SK-N-SH (cell line): ENCODE measurements around the gene GORASP1. TPM values are rescaled to one million over a fixed set of nuclear protein-coding genes. Genes with fewer than 3 reads are reported as not detected.

ENCODE experiments used
- CTCF ChIA-PET: fragments of 300-600, 350-600 bp; formaldehyde crosslinking; extraction: SDS; loops from one replicate; lab custom pipeline; 2021; lab: Yijun Ruan, JAX
- POLR2A ChIA-PET: fragments of 350-600 bp; sonication (Branson Sonifier 250); formaldehyde crosslinking; extraction: SDS; loops from one replicate; lab custom pipeline; 2020; ENCODE audit warnings: antibody characterized with exemption, inconsistent platforms; lab: Yijun Ruan, JAX
- DNase-seq: peaks from one replicate; pipeline ENCODE4 v3.0.0; 2012
- H2AFZ ChIP-seq: fragments of 200-600 bp; sonication (generic); 2 replicates; pipeline ENCODE4 v1.8.1; 2016; ENCODE audit warnings: antibody characterized with exemption, mild to moderate bottlenecking, low read depth
- H3F3A ChIP-seq: fragments of 200-600 bp; sonication (generic); replicated peaks from 2 replicates; pipeline ENCODE3; 2016; ENCODE audit warnings: antibody characterized with exemption, mild to moderate bottlenecking; ENCODE audit not compliant: insufficient read depth
- H3K27ac ChIP-seq, 2 experiments: fragments of 200-500 bp in 1 of 2; fragments of 200-600 bp in 1 of 2; sonication (Bioruptor generic) in 1 of 2; sonication (generic), shearing (Covaris generic) in 1 of 2; 2 replicates each; pipeline versions ENCODE4 v1.5.1 to v1.6.1; 2014 to 2016; ENCODE audit warnings: low read depth in 2 of 2, inconsistent platforms in 1 of 2, low read length in 1 of 2, mild to moderate bottlenecking in 1 of 2, mixed read lengths in 1 of 2
- H3K27me3 ChIP-seq: fragments of 200-600 bp; sonication (generic), shearing (Covaris generic); 2 replicates; pipeline ENCODE4 v1.6.1; 2016; ENCODE audit warnings: mixed run types; ENCODE audit not compliant: insufficient read depth
- H3K36me3 ChIP-seq, 2 experiments: fragments of 200-500 bp in 1 of 2; fragments of 200-600 bp in 1 of 2; sonication (Bioruptor generic) in 1 of 2; sonication (generic) in 1 of 2; replicated peaks in 1 of 2; 2 replicates each; pipeline versions ENCODE3 to v1.5.1; 2014 to 2016; ENCODE audit warnings: low read length in 1 of 2, mild to moderate bottlenecking in 1 of 2; ENCODE audit not compliant: insufficient read depth in 2 of 2, control insufficient read depth in 1 of 2
- H3K4me1 ChIP-seq, 2 experiments: fragments of 200-500 bp in 1 of 2; fragments of 200-600 bp in 1 of 2; sonication (Bioruptor generic) in 1 of 2; sonication (generic), shearing (Covaris generic) in 1 of 2; 2 replicates each; pipeline versions ENCODE4 v1.5.1 to v1.6.1; 2014 to 2016; ENCODE audit warnings: low read depth in 1 of 2, low read length in 1 of 2, mixed run types in 1 of 2; ENCODE audit not compliant: insufficient read depth in 2 of 2, control insufficient read depth in 1 of 2
- H3K4me2 ChIP-seq: fragments of 200-600 bp; sonication (generic), shearing (Covaris generic); 2 replicates; pipeline ENCODE4 v1.6.1; 2017; ENCODE audit warnings: mixed run types
- H3K4me3 ChIP-seq, 2 experiments: fragments of 200-500 bp in 1 of 2; fragments of 200-600 bp in 1 of 2; sonication (Bioruptor generic) in 1 of 2; sonication (generic), shearing (Covaris generic) in 1 of 2; 2 replicates each; pipeline versions ENCODE4 v1.5.1 to v1.8.1; 2014 to 2016; ENCODE audit warnings: low read depth in 2 of 2, inconsistent platforms in 1 of 2, low read length in 1 of 2, mild to moderate bottlenecking in 1 of 2, mixed read lengths in 1 of 2, moderate library complexity in 1 of 2
- H3K79me2 ChIP-seq: fragments of 200-600 bp; sonication (generic); 2 replicates; pipeline ENCODE4 v1.8.1; 2017; ENCODE audit warnings: mild to moderate bottlenecking; ENCODE audit not compliant: insufficient read depth
- H3K9ac ChIP-seq: fragments of 200-600 bp; sonication (generic); 2 replicates; pipeline ENCODE4 v1.6.1; 2017; ENCODE audit warnings: mixed run types
- H3K9me2 ChIP-seq: fragments of 200-600 bp; sonication (generic); 2 replicates; pipeline ENCODE4 v1.6.1; 2017; ENCODE audit warnings: mixed run types
- H3K9me3 ChIP-seq: fragments of 200-600 bp; sonication (generic); 2 replicates; pipeline ENCODE4 v1.6.1; 2017; ENCODE audit warnings: mixed run types, mild to moderate bottlenecking, moderate library complexity
- H4K20me1 ChIP-seq: fragments of 200-600 bp; sonication (generic); 2 replicates; pipeline ENCODE4 v1.6.1; 2017; ENCODE audit warnings: mild to moderate bottlenecking, mixed run types; ENCODE audit not compliant: insufficient read depth
- CHD2 ChIP-seq: fragments of 150-350 bp; IDR thresholded peaks from 2 replicates; pipeline ENCODE4 v1.6.1; 2018; ENCODE audit warnings: low read length; ENCODE audit not compliant: partially characterized antibody
- EP300 ChIP-seq, 2 experiments: IDR thresholded peaks; 2 replicates each; pipeline versions ENCODE4 v1.4.0 to v1.6.1; 2012; ENCODE audit warnings: borderline replicate concordance in 1 of 2, low read depth in 1 of 2, low read length in 1 of 2
- EZH2phosphoT487 ChIP-seq: fragments of 200-600 bp; sonication (generic); IDR thresholded peaks from 2 replicates; pipeline ENCODE4 v1.6.1; 2017; ENCODE audit warnings: low read depth, mixed run types, mild to moderate bottlenecking, antibody characterized with exemption, moderate library complexity, borderline replicate concordance
- FOXJ3 ChIP-seq: sonication (generic); formaldehyde crosslinking; IDR thresholded peaks from 2 replicates; pipeline ENCODE4 v1.5.1; 2020; ENCODE audit warnings: mild to moderate bottlenecking, missing genetic modification reagents
- GATA2 ChIP-seq: sonication (generic); formaldehyde crosslinking; IDR thresholded peaks from 2 replicates; pipeline ENCODE4 v1.5.0; 2020; ENCODE audit warnings: mild to moderate bottlenecking, missing genetic modification reagents
- MEF2A ChIP-seq: IDR thresholded peaks from 2 replicates; pipeline ENCODE4 v1.4.0; 2012; ENCODE audit warnings: low read depth, borderline replicate concordance
- NFIC ChIP-seq: IDR thresholded peaks from 2 replicates; pipeline ENCODE4 v1.4.0; 2012; ENCODE audit warnings: borderline replicate concordance
- NRF1 ChIP-seq: IDR thresholded peaks from 2 replicates; pipeline ENCODE4 v1.6.1; 2012; ENCODE audit warnings: low read depth, mild to moderate bottlenecking, low read length
- RAD21 ChIP-seq: IDR thresholded peaks from 2 replicates; pipeline ENCODE4 v1.6.1; 2012; ENCODE audit warnings: mild to moderate bottlenecking, low read length
- RCOR1 ChIP-seq: fragments of 150-350 bp; IDR thresholded peaks from 2 replicates; pipeline ENCODE4 v1.6.1; 2017; ENCODE audit warnings: antibody characterized with exemption, low read length
- RFX5 ChIP-seq: IDR thresholded peaks from 2 replicates; pipeline ENCODE4 v1.6.1; 2012; ENCODE audit warnings: mild to moderate bottlenecking, improper control_type of control experiment, low read length
- SMC3 ChIP-seq: IDR thresholded peaks from 2 replicates; pipeline ENCODE4 v1.6.1; 2012; ENCODE audit warnings: low read depth, low read length, improper control_type of control experiment
- TCF12 ChIP-seq: IDR thresholded peaks from 2 replicates; pipeline ENCODE4 v1.4.0; 2012
- TEAD4 ChIP-seq: IDR thresholded peaks from 2 replicates; pipeline ENCODE4 v1.4.0; 2012; ENCODE audit warnings: mild to moderate bottlenecking, borderline replicate concordance; ENCODE audit not compliant: insufficient read depth
- USF2 ChIP-seq: fragments of 150-350 bp; IDR thresholded peaks from 2 replicates; pipeline ENCODE4 v1.6.1; 2017; ENCODE audit warnings: antibody characterized with exemption, low read length, low read depth, borderline replicate concordance
- YY1 ChIP-seq: IDR thresholded peaks from 2 replicates; pipeline ENCODE4 v1.4.0; 2012; ENCODE audit warnings: low read depth, mild to moderate bottlenecking
- WGBS: methylation state at CpG from one replicate; pipeline ENCODE4 v1.1.6; 2017; ENCODE audit warnings: low lambda C conversion rate; 5-methylcytosine and 5-hydroxymethylcytosine counted together
- polyA plus RNA-seq, 3 experiments: library from polyadenylated mRNA; depleted of rRNA; stranded (reverse); fragments of >200 nt; gene quantifications; 2 replicates each; pipeline ENCODE4 v1.2.3, GENCODE V29; 2012
- TF ChIP-seq, protein P1 (sequence below): IDR thresholded peaks from 2 replicates; pipeline ENCODE4; 2012
- TF ChIP-seq, protein P2 (sequence below): fragments of 150-350 bp; IDR thresholded peaks from 2 replicates; pipeline ENCODE4 v1.6.1; 2016; ENCODE audit warnings: mild to moderate bottlenecking, low read depth, low read length
- TF ChIP-seq, protein P3 (sequence below): IDR thresholded peaks from 2 replicates; pipeline ENCODE4 v1.4.0; 2012; ENCODE audit warnings: low read depth

Gene GORASP1
- polyA plus RNA-seq, 1 of the 3 experiments (the other 2 are of a cell fraction) = 44.3 TPM

DNA sequence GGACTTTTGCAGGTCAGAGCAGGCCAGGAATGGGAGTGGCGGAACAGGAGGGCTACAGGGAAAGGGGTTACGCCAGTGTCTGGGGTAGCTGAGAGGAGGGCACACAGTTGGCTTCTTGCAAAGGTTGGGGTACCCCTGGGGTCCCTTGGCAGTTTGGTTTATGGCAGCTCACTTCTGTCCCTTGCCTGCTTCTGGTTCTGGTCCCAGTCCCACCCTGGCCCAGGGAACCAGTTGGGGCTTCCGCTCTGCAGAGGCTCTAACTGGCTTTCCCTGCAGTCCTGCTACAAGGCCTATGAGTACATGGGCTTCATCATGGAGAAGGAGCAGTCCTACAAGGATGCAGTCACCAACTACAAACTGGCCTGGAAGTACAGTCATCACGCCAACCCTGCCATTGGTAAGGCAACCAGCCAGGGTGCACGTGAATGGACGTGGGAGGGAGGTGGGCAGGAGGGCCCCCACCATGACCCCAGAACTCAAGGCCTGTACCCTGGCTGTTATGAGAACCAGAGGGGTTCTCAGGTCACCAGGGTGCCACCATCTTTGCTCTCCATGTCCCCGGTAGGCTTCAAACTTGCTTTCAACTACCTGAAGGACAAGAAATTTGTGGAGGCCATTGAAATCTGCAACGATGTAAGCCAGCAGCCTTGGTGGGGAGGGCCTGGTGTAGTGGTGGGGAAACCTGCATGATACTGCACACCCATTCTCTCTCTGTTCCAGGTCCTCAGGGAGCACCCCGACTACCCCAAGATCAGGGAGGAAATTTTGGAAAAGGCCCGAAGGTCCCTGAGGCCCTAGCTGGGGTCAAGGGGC, 30.8 kb upstream of the GORASP1 start:
- H3K9me2 ChIP-seq = no peaks in the 10 kb centered on the region
- H3F3A ChIP-seq = peaks cover 6% of the 10 kb centered on the region
- no peak overlapping the region for H3K9ac ChIP-seq
- peaks cover 25% of the 10 kb centered on the region for H3K79me2 ChIP-seq
- CTCF ChIA-PET = interaction anchor here (0.9 to 1.2 kb wide), 3 partner anchors 22 to 150 kb away, joined by 3 to 4 read pairs (median 4); no protein-coding TSS in a partner anchor
- peaks cover 10 to 28% of the 10 kb centered on the region in 2 experiments for H3K36me3 ChIP-seq
- peak overlapping the region in 1 of 2 experiments; percentile 37; a peak in 2 of 4 replicates for H3K27ac ChIP-seq
- TF ChIP-seq NRF1 = no peak
- TF ChIP-seq, protein P1, sequence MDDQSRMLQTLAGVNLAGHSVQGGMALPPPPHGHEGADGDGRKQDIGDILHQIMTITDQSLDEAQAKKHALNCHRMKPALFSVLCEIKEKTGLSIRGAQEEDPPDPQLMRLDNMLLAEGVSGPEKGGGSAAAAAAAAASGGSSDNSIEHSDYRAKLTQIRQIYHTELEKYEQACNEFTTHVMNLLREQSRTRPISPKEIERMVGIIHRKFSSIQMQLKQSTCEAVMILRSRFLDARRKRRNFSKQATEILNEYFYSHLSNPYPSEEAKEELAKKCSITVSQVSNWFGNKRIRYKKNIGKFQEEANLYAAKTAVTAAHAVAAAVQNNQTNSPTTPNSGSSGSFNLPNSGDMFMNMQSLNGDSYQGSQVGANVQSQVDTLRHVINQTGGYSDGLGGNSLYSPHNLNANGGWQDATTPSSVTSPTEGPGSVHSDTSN = no peak
- TF ChIP-seq NFIC = no peak
- TF ChIP-seq, protein P2, sequence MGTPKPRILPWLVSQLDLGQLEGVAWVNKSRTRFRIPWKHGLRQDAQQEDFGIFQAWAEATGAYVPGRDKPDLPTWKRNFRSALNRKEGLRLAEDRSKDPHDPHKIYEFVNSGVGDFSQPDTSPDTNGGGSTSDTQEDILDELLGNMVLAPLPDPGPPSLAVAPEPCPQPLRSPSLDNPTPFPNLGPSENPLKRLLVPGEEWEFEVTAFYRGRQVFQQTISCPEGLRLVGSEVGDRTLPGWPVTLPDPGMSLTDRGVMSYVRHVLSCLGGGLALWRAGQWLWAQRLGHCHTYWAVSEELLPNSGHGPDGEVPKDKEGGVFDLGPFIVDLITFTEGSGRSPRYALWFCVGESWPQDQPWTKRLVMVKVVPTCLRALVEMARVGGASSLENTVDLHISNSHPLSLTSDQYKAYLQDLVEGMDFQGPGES = no peak
- TF ChIP-seq CHD2 = no peak
- TF ChIP-seq, protein P3, sequence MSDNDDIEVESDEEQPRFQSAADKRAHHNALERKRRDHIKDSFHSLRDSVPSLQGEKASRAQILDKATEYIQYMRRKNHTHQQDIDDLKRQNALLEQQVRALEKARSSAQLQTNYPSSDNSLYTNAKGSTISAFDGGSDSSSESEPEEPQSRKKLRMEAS = no peak
- no peak for TF ChIP-seq MEF2A
- no peak for TF ChIP-seq FOXJ3 (CRISPR knock-in tag)
- no peak for TF ChIP-seq TCF12
- TF ChIP-seq SMC3 = no peak
- TF ChIP-seq TEAD4 = no peak
- TF ChIP-seq RFX5 = no peak
- no peak for TF ChIP-seq EZH2phosphoT487
- no peak for TF ChIP-seq USF2
- no peak for TF ChIP-seq RAD21
- TF ChIP-seq RCOR1 = no peak
- no peak for TF ChIP-seq EP300 (IDR thresholded peaks at IDR 0.05; ENCODE audit: borderline replicate concordance in 1 of 2, low read depth in 1 of 2, low read length in 1 of 2)
- no peak for TF ChIP-seq YY1
- TF ChIP-seq GATA2 = no peak
- no peak overlapping the region for H3K4me2 ChIP-seq
- H3K4me3 ChIP-seq = no peak overlapping the region
- H2AFZ ChIP-seq = no peak overlapping the region
- no peaks in the 10 kb centered on the region for H3K9me3 ChIP-seq
- H3K4me1 ChIP-seq = peaks cover 9 to 35% of the 10 kb centered on the region in 2 experiments
- H3K27me3 ChIP-seq = no peaks in the 10 kb centered on the region
- no peak for DNase-seq
- POLR2A ChIA-PET = no interaction called here
- peaks cover 15% of the 10 kb centered on the region for H4K20me1 ChIP-seq
- 100% methylated on average over 6 of the region's 10 CpGs for WGBS
